Measurements from ENCODE around the gene VANGL1.
A peak's percentile ranks its signal among the peaks of the same experiment; 100 is the strongest.

Gene VANGL1

DNA sequence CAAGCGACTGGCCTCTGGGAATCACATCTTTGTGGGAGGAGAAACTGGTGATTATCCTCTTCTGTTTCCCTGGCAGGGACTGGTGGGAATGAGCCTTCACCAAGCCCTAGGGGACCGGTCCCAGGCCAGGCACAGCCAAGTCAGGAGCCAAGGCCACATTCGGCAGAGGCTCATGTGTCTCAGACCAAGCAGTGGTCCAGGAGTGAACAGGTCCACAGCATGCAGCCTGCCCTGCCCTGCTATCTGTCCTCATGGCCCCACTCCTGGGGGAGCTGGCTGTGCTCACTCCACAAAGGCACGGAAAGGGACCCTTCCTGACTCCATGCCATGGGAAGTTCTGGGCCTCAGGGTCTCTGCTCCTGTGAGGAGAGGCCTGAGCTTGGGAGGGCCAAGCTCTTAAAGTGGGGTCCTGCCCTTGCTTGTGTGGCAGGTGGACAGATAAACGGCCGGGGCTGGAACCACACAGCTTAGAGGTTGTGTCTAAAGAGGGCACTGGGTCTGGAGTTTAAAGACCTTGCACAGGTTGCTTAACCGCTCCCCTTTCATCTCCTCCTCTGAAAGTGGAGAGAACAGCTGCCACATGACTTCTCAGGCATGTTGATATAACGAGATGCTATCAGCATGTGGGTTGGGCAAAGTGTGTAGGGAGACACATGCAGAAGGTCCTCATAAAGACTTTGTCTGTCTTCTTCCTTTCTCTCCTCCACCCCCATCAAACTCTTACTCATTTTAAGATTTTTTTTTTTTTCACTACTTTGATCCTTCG, 69.3 kb downstream of the VANGL1 start:
- DNase-seq (ENCODE audit: low read depth): no peak
- no peak overlapping the region for H3K4me3 ChIP-seq (ENCODE audit: low read depth, low read length)
- TF ChIP-seq, protein P1, sequence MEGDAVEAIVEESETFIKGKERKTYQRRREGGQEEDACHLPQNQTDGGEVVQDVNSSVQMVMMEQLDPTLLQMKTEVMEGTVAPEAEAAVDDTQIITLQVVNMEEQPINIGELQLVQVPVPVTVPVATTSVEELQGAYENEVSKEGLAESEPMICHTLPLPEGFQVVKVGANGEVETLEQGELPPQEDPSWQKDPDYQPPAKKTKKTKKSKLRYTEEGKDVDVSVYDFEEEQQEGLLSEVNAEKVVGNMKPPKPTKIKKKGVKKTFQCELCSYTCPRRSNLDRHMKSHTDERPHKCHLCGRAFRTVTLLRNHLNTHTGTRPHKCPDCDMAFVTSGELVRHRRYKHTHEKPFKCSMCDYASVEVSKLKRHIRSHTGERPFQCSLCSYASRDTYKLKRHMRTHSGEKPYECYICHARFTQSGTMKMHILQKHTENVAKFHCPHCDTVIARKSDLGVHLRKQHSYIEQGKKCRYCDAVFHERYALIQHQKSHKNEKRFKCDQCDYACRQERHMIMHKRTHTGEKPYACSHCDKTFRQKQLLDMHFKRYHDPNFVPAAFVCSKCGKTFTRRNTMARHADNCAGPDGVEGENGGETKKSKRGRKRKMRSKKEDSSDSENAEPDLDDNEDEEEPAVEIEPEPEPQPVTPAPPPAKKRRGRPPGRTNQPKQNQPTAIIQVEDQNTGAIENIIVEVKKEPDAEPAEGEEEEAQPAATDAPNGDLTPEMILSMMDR (IDR thresholded peaks at IDR 0.05; ENCODE audit: low read depth, low read length, missing control alignments): no peak

DNA sequence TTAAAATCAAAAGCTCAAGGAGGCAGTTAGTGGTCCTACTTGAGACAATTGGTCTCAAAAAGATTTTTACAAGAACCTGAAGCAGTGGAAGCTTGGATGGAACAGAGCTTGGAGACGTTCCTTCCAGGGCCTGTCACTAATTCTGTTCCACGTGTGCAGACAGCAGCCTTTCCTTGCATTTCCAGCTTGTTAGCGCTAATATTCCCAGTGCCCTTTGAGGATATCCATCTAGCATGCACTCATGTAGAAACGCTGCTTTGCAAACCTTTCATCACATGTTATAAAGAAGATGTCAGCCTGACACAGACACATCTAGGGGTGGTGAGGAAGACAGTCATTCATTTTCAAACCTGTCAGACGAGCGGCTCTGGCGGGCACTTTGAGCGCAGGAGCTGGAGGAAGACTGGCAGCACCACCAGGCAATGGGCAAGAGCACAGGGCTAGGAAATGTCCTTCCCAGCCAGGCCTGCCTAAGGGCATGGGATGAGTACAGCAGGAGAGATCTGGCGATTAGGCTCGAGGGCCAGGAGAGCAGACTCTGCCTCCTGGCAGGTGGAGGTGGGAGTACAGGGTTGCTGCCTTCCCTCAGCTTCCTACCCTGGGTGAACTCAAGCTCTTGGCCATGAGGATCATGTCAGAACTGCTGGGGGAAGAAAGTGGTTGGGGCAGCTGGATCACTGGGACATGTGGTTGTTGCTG, 71.3 kb downstream of the VANGL1 start:
- no peak for DNase-seq (ENCODE audit: low read depth)
- TF ChIP-seq, protein P1 (IDR thresholded peaks at IDR 0.05; ENCODE audit: low read depth, low read length, missing control alignments): no peak
- no peak overlapping the region for H3K4me3 ChIP-seq (ENCODE audit: low read depth, low read length)

- no peak overlapping the region for H3K4me3 ChIP-seq (ENCODE audit: low read depth, low read length)
- DNase-seq (ENCODE audit: low read depth): no peak
- TF ChIP-seq, protein P1 (IDR thresholded peaks at IDR 0.05; ENCODE audit: low read depth, low read length, missing control alignments): no peak
Observed at GRCh38 chr1:115713906-115714305, 72.1 kb downstream of the VANGL1 start.

GRCh38 chr1:115714572-115715141, 72.9 kb downstream of the VANGL1 start:
- TF ChIP-seq, protein P1 (IDR thresholded peaks at IDR 0.05; ENCODE audit: low read depth, low read length, missing control alignments): no peak
- no peak for DNase-seq (ENCODE audit: low read depth)
- H3K4me3 ChIP-seq (ENCODE audit: low read depth, low read length): no peak overlapping the region

- peak; percentile 4 for DNase-seq (ENCODE audit: low read depth)
- TF ChIP-seq, protein P1 (IDR thresholded peaks at IDR 0.05; ENCODE audit: low read depth, low read length, missing control alignments): peak; percentile 52
- no peak overlapping the region for H3K4me3 ChIP-seq (ENCODE audit: low read depth, low read length)
Observed at GRCh38 chr1:115717541-115717940, 75.8 kb downstream of the VANGL1 start.

DNA sequence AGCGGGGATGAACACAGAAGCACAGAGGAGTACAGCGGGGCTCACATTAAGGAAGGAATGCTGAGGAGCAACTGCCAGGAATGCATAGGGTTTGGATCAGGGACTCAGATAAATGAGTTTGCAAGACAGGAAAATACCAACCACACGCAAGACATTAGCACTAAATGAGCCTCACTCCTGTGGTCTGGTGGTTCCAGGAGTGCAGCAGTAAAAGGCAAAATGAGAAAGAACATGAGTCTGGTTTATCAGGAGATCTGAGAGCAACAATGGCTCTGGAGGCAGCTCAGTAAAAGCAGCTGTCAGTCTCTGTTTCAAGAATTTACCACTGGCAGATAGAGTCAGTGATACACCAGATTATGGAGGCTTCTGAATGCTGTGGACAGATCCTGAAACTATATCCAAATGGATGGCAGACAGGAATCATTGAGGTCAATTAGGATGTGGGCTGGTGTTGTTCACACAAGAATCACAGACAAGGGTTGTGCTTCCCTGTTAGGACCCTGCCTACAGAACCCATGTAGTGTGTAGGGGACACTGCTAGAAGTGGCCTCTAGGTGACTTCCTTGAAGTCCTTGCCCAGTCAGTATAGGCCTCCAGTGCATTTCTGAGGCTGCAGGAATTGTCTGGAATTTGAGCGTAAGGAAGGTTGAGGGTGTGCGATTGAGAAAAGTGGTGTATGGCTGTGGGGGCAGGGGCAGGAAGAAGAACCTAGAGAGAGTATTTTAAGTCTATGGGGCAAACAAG, 76.4 kb downstream of the VANGL1 start:
- no peak for DNase-seq (ENCODE audit: low read depth)
- H3K4me3 ChIP-seq (ENCODE audit: low read depth, low read length): no peak overlapping the region
- TF ChIP-seq, protein P1 (IDR thresholded peaks at IDR 0.05; ENCODE audit: low read depth, low read length, missing control alignments): no peak
